ENCODE data around the gene WDPCP.

DNA sequence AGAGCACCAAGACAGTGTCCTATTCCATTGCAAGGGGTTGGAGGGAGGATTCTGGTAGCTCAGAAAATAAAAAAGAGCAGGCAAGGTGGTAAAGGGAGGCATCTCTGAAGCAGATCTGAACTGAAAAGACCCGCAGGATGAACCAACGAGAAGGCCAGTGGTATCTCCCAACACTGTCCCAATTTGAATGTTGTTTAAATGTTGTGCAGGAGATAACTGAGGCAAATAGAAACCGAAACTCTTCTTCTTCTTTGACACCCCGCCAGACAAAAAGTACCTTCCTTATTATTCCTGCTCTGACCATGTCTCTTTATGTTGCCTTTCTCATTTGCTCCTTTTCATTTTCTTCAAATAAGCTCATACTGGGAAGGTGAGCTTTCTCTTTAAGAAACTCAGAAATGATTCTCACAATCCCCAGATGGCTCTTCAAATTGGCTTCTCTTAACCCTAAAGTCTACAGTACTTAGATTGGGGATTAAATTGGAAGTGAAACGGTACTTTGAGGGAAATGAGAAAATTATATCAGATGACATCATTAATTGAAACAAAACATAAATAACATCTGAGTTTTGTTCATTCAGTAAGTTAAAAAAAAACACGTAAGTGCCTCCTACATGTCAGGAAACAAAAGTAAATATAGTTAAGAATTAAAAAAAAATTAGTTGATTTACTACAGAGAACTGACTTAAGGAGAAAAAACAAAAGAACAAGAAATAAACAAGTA lies 143.6 kb downstream of the WDPCP start:
- TF ChIP-seq, protein P1, sequence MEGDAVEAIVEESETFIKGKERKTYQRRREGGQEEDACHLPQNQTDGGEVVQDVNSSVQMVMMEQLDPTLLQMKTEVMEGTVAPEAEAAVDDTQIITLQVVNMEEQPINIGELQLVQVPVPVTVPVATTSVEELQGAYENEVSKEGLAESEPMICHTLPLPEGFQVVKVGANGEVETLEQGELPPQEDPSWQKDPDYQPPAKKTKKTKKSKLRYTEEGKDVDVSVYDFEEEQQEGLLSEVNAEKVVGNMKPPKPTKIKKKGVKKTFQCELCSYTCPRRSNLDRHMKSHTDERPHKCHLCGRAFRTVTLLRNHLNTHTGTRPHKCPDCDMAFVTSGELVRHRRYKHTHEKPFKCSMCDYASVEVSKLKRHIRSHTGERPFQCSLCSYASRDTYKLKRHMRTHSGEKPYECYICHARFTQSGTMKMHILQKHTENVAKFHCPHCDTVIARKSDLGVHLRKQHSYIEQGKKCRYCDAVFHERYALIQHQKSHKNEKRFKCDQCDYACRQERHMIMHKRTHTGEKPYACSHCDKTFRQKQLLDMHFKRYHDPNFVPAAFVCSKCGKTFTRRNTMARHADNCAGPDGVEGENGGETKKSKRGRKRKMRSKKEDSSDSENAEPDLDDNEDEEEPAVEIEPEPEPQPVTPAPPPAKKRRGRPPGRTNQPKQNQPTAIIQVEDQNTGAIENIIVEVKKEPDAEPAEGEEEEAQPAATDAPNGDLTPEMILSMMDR (IDR thresholded peaks at IDR 0.05), result no peak
- TF ChIP-seq POLR2A (IDR thresholded peaks at IDR 0.05), result no peak
